PC-3 (cell line): ENCODE data around the gene YKT6. TPM values are rescaled to one million over a fixed set of nuclear protein-coding genes. Genes with fewer than 3 reads are reported as not detected.

ENCODE experiments used
- ATAC-seq: fragments of 200-7000 bp; cut with Tn5 transposase; 2 replicates; pipeline ENCODE4 v1.9.1; 2020; ENCODE audit warnings: mild to moderate bottlenecking, moderate library complexity
- BruUV-seq: library from RNA; stranded (reverse); fragments of 400-500 nt; replicated peaks from 2 replicates; lab custom pipeline; 2021; lab: Mats Ljungman, UMichigan
- CTCF ChIA-PET: fragments of 300-600 bp; sonication (Branson Sonifier 250); formaldehyde crosslinking; loops from one replicate; lab custom pipeline; 2022; ENCODE audit warnings: antibody characterized with exemption; lab: Charles Lee
- POLR2A ChIA-PET: fragments of 300-600 bp; sonication (Branson Sonifier 250); formaldehyde crosslinking; loops from one replicate; lab custom pipeline; 2022; ENCODE audit warnings: antibody characterized with exemption; ENCODE audit not compliant: unreplicated experiment; lab: Charles Lee
- DNase-seq: peaks from one replicate; pipeline ENCODE4 v3.0.0-alpha.2; 2015
- H2AFZ ChIP-seq: fragments of 300-600 bp; sonication (generic); 2 replicates; pipeline ENCODE4 v1.6.0; 2016; ENCODE audit warnings: antibody characterized with exemption, low read length
- H3F3A ChIP-seq: fragments of 300-600 bp; sonication (generic); one replicate; pipeline ENCODE4 v1.6.0; 2017; ENCODE audit warnings: antibody characterized with exemption, low read length, control low read depth, mild to moderate bottlenecking; ENCODE audit not compliant: unreplicated experiment
- H3K27ac ChIP-seq: fragments of 300-600 bp; sonication (generic); 2 replicates; pipeline ENCODE4 v1.5.1; 2016; ENCODE audit warnings: mild to moderate bottlenecking, low read length
- H3K27me3 ChIP-seq: fragments of 300-600 bp; sonication (generic); 2 replicates; pipeline ENCODE4 v1.6.1; 2016; ENCODE audit warnings: low read length, mixed read lengths
- H3K36me3 ChIP-seq: fragments of 300-600 bp; sonication (generic); 2 replicates; pipeline ENCODE4 v1.6.1; 2016; ENCODE audit warnings: low read depth, mixed run types, low read length, mixed read lengths
- H3K4me1 ChIP-seq: fragments of 300-600 bp; sonication (generic); 2 replicates; pipeline ENCODE4 v1.5.1; 2016; ENCODE audit warnings: low read length; ENCODE audit not compliant: insufficient read depth
- H3K4me2 ChIP-seq: fragments of 300-600 bp; sonication (generic); 2 replicates; pipeline ENCODE4 v1.6.0; 2016; ENCODE audit warnings: low read length
- H3K4me3 ChIP-seq: fragments of 300-600 bp; sonication (generic); 2 replicates; pipeline ENCODE4 v1.5.1; 2016; ENCODE audit warnings: mild to moderate bottlenecking, low read length, mixed read lengths
- H3K79me2 ChIP-seq: fragments of 300-600 bp; sonication (generic); 2 replicates; pipeline ENCODE4 v1.6.1; 2017; ENCODE audit warnings: low read length, mixed read lengths
- H3K9ac ChIP-seq: fragments of 300-600 bp; sonication (generic); 2 replicates; pipeline ENCODE4 v1.6.0; 2016; ENCODE audit warnings: mild to moderate bottlenecking, low read length
- H3K9me2 ChIP-seq: fragments of 300-600 bp; sonication (generic); replicated peaks from 2 replicates; pipeline ENCODE4 v1.6.1; 2016; ENCODE audit warnings: mixed run types, low read length, mixed read lengths
- H3K9me3 ChIP-seq: fragments of 300-600 bp; sonication (generic); 2 replicates; pipeline ENCODE4 v1.6.1; 2016; ENCODE audit warnings: low read length, mixed read lengths
- H4K20me1 ChIP-seq: fragments of 300-600 bp; sonication (generic); 2 replicates; pipeline ENCODE4 v1.6.1; 2016; ENCODE audit warnings: low read length, mixed read lengths
- EZH2 ChIP-seq: fragments of 300-600 bp; sonication (generic); IDR thresholded peaks from one replicate; pipeline ENCODE4 v1.6.1; 2017; ENCODE audit warnings: antibody characterized with exemption, mild to moderate bottlenecking, low read length; ENCODE audit not compliant: unreplicated experiment
- EZH2phosphoT487 ChIP-seq: fragments of 300-600 bp; sonication (generic); IDR thresholded peaks from 2 replicates; pipeline ENCODE4 v1.6.1; 2018; ENCODE audit warnings: mild to moderate bottlenecking, antibody characterized with exemption, low read length, borderline replicate concordance
- intact Hi-C: fragments of 100-400 bp; cut with micrococcal nuclease; formaldehyde crosslinking; loops from 2 replicates; pipeline ENCODE4 v1.9.0; 2023
- total RNA-seq: library from RNA; depleted of rRNA; stranded (reverse); fragments of >200 nt; gene quantifications from 2 replicates; pipeline ENCODE4 v1.2.3, GENCODE V29; 2014
- TF ChIP-seq, protein P1 (sequence below): fragments of 300-600 bp; sonication (generic); conservative IDR thresholded peaks from 2 replicates; pipeline ENCODE4 v1.5.1; 2017; ENCODE audit warnings: antibody characterized with exemption, low read depth, mild to moderate bottlenecking, low read length

The YKT6 gene
- total RNA-seq, 1 experiment from 2014 or later = 133 TPM

DNA sequence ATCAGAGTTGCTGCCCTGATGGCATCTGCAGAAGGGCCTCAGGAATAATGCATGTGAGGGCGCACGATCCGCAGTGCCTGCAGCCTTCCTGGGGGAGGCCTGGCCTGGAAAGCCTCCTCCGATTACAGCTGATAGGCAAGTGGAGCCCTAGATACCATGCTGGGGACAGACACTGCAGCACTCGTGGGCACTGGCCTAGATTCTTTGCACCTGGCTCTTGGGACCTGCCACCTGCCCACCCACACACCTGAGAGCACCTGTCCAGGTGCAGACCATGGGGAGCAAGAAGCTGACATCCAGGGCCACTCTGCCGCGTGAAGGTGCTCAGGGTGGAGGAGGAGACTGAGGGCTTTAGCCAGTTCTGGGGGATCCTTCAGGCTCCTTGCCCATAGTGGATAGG, 14.8 kb downstream of the YKT6 start:
- H3K4me1 ChIP-seq = no peaks in the 10 kb centered on the region
- POLR2A ChIA-PET = no interaction called here
- no peak overlapping the region for H3K27ac ChIP-seq
- H3K4me2 ChIP-seq = no peak overlapping the region
- ATAC-seq (no peak), DNase-seq (no peak)
- intact Hi-C loops = no loop called here
- no peaks in the 10 kb centered on the region for H4K20me1 ChIP-seq
- no peak overlapping the region for H2AFZ ChIP-seq
- no peak overlapping the region for H3K4me3 ChIP-seq
- BruUV-seq = no TSS peak
- no peaks in the 10 kb centered on the region for H3F3A ChIP-seq
- H3K9ac ChIP-seq = no peak overlapping the region
- no peaks in the 10 kb centered on the region for H3K9me3 ChIP-seq
- H3K27me3 ChIP-seq = no peaks in the 10 kb centered on the region
- no peaks in the 10 kb centered on the region for H3K9me2 ChIP-seq
- no peak for TF ChIP-seq EZH2
- TF ChIP-seq EZH2phosphoT487 = no peak
- TF ChIP-seq, protein P1, sequence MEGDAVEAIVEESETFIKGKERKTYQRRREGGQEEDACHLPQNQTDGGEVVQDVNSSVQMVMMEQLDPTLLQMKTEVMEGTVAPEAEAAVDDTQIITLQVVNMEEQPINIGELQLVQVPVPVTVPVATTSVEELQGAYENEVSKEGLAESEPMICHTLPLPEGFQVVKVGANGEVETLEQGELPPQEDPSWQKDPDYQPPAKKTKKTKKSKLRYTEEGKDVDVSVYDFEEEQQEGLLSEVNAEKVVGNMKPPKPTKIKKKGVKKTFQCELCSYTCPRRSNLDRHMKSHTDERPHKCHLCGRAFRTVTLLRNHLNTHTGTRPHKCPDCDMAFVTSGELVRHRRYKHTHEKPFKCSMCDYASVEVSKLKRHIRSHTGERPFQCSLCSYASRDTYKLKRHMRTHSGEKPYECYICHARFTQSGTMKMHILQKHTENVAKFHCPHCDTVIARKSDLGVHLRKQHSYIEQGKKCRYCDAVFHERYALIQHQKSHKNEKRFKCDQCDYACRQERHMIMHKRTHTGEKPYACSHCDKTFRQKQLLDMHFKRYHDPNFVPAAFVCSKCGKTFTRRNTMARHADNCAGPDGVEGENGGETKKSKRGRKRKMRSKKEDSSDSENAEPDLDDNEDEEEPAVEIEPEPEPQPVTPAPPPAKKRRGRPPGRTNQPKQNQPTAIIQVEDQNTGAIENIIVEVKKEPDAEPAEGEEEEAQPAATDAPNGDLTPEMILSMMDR = no peak
- H3K36me3 ChIP-seq = peaks cover 5% of the 10 kb centered on the region; the same call in 1 of the 2 replicates
- CTCF ChIA-PET = no interaction called here
- no peaks in the 10 kb centered on the region for H3K79me2 ChIP-seq

DNA sequence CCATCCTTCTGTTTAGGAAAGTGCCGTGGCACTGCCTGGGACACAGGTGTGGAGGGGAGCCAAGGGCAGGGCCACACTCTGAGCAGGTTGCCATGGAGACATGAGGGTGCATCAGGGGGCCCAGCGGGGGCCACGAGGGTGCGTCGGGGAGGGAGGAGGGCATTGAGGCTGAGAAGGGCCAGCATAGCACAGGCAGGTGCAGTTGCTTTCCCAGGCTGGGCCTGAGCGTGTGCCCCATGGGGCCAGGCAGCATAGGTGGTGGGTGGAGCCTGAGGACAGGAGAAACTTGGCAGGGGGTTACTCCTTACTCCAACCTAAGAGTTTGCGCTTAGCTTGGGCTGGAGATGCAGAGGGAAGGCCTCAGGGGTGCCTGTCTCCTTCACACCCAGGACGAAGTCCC, 15.2 kb downstream of the YKT6 start:
- H4K20me1 ChIP-seq = no peaks in the 10 kb centered on the region
- DNase-seq (no peak), ATAC-seq (no peak)
- H3K9ac ChIP-seq = no peak overlapping the region
- no peak overlapping the region for H3K4me2 ChIP-seq
- no peaks in the 10 kb centered on the region for H3K4me1 ChIP-seq
- no peaks in the 10 kb centered on the region for H3K27me3 ChIP-seq
- H3K27ac ChIP-seq = no peak overlapping the region
- peaks cover under 1% of the 10 kb centered on the region; the same call in 1 of the 2 replicates for H3K36me3 ChIP-seq
- no peak overlapping the region for H3K4me3 ChIP-seq
- H3K79me2 ChIP-seq = no peaks in the 10 kb centered on the region
- CTCF ChIA-PET = no interaction called here
- POLR2A ChIA-PET = no interaction called here
- no peaks in the 10 kb centered on the region for H3K9me2 ChIP-seq
- intact Hi-C loops = no loop called here
- H3K9me3 ChIP-seq = no peaks in the 10 kb centered on the region
- TF ChIP-seq EZH2 = no peak
- TF ChIP-seq, protein P1 = no peak
- TF ChIP-seq EZH2phosphoT487 = no peak
- no peak overlapping the region for H2AFZ ChIP-seq
- H3F3A ChIP-seq = no peaks in the 10 kb centered on the region
- BruUV-seq = no TSS peak

DNA sequence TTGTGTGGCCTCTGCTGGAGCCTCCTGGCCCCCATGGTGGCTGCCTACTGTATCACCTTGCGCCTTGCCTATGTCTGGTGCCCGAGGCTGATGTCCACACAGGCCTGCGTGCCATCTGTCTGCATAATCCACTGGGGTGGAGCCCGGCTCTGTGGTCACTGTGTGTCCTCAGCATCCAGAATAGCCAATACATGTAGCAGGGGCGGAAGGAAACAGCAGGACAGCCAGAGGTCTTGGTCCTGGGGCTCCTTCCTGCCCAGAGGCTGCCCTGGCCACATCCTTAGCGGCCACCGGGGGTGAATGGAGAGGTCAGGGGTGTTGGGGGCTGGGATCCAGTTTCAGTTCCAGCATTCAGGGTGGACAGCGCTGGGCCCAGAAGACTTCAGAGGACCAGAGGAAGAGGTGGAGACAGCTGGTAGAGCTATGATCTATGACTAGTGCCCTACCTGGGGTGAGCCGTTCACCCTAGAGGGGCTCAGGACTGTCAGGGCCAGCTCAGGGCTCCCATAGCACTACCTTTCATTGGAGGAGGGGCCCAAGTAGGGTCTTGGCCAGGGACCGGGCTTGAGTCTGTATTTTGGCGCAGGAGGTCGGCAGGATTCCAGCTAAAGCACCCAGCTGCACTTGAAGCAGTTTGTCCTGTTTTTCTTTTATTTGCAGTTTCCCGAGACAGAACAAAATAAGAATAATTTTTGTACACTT, 15.9 kb downstream of the YKT6 start:
- ChIA-PET POLR2A (no interaction called here), CTCF (interaction anchor here (0.7 kb wide), 1 partner anchor 136 kb away, joined by 3 read pairs; no protein-coding TSS in a partner anchor)
- Histone ChIP-seq H3K27me3 (no peaks in the 10 kb centered on the region), H3F3A (no peaks in the 10 kb centered on the region), H3K27ac (no peak overlapping the region), H3K36me3 (no peaks in the 10 kb centered on the region; the same call in 1 of the 2 replicates), H3K9me2 (no peaks in the 10 kb centered on the region), H2AFZ (no peak overlapping the region), H3K4me1 (no peaks in the 10 kb centered on the region), H3K79me2 (no peaks in the 10 kb centered on the region), H3K9me3 (no peaks in the 10 kb centered on the region), H3K9ac (no peak overlapping the region), H3K4me2 (no peak overlapping the region), H3K4me3 (no peak overlapping the region), H4K20me1 (no peaks in the 10 kb centered on the region)
- no peak for DNase-seq
- BruUV-seq = no TSS peak
- TF ChIP-seq EZH2phosphoT487 (no peak), EZH2 (no peak)
- TF ChIP-seq, protein P1 = no peak
- intact Hi-C loops = no loop called here
- no peak for ATAC-seq
